Cardiac muscle cell (in vitro differentiated cells and primary cell): ENCODE results near the gene PBX1. TPM values are rescaled to one million over a fixed set of nuclear protein-coding genes. Genes with fewer than 3 reads are reported as not detected.
A peak's percentile ranks its signal among the peaks of the same experiment; 100 is the strongest.

Experiments
- DNase-seq, 2 donors: peaks; one replicate each; pipeline versions ENCODE4 v3.0.0 to v3.0.0-alpha.2; 2010 to 2017; ENCODE audit warnings: low read depth in 1 of 2, low spot score in 1 of 2
- H3K27ac ChIP-seq: fragments of 200-600 bp; sonication (generic); 2 replicates; pipeline ENCODE4 v1.5.1; 2016
- H3K27me3 ChIP-seq: fragments of 200-600 bp; sonication (generic); 2 replicates; pipeline ENCODE4 v1.6.0; 2016; ENCODE audit warnings: control low read depth
- H3K36me3 ChIP-seq: fragments of 200-600 bp; sonication (generic); 2 replicates; pipeline ENCODE4 v1.5.1; 2016; ENCODE audit warnings: control low read depth
- H3K4me1 ChIP-seq: fragments of 200-600 bp; sonication (generic); 2 replicates; pipeline ENCODE4 v1.8.1; 2017; ENCODE audit warnings: low read depth, mild to moderate bottlenecking, mixed run types
- H3K4me3 ChIP-seq: fragments of 200-600 bp; sonication (generic); 2 replicates; pipeline ENCODE4 v1.5.1; 2016; ENCODE audit warnings: mild to moderate bottlenecking
- H3K9me3 ChIP-seq: fragments of 200-600 bp; sonication (generic); 2 replicates; pipeline ENCODE4 v1.5.1; 2017; ENCODE audit warnings: low read depth, mild to moderate bottlenecking, control low read depth
- CTCF ChIP-seq: IDR thresholded peaks from 2 replicates; pipeline ENCODE4 v1.5.1; 2012; ENCODE audit warnings: low read depth, mild to moderate bottlenecking, low read length
- polyA plus RNA-seq: library from polyadenylated mRNA; unstranded; fragments of >200 nt; fragmentation: Nextera tagmentation; extraction: Ambion mirVana; gene quantifications from 2 replicates; pipeline ENCODE4 v1.2.1, GENCODE V29; 2016
- total RNA-seq: library from RNA; depleted of rRNA; stranded (reverse); fragments of >200 nt; gene quantifications from 2 replicates; pipeline ENCODE4 v1.2.3, GENCODE V29; 2016

PBX1 gene
- total and polyA plus RNA-seq, 2 experiments from 2014 or later = 43.5 to 182 TPM

DNA sequence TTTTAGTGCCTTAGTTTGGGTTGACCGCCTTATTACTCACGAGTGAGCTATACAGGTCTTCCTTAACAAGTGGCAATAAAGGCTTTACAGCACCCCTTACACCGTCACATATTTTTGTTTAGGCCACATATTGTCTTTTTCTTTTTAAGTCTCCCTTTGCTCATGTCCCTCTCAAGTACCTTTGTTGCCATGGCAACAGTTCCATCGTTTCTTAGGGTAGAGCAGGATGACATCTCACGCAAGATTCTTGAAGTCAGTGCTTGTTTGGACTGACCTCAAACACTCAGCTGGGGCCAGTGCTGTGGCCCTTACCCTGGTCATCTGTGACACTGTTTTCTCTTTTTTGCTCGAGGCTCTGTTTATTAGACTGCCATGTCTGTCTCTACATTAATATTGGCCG lies 69.8 kb downstream of the PBX1 start:
- Histone ChIP-seq H3K9me3 (no peaks in the 10 kb centered on the region), H3K4me1 (peaks cover 18% of the 10 kb centered on the region), H3K27me3 (no peaks in the 10 kb centered on the region), H3K4me3 (no peak overlapping the region), H3K27ac (no peak overlapping the region), H3K36me3 (peaks cover 22% of the 10 kb centered on the region)
- DNase-seq = no peak
- TF ChIP-seq CTCF = no peak

- Histone ChIP-seq H3K4me3 (no peak overlapping the region), H3K4me1 (peaks cover 19% of the 10 kb centered on the region), H3K27ac (no peak overlapping the region), H3K27me3 (no peaks in the 10 kb centered on the region), H3K9me3 (no peaks in the 10 kb centered on the region), H3K36me3 (peaks cover 22% of the 10 kb centered on the region)
- peak in 1 of 2 donors; percentile 57 for DNase-seq
- TF ChIP-seq CTCF = no peak
Observed at GRCh38 chr1:164629971-164630370, 71.0 kb downstream of the PBX1 start.

DNA sequence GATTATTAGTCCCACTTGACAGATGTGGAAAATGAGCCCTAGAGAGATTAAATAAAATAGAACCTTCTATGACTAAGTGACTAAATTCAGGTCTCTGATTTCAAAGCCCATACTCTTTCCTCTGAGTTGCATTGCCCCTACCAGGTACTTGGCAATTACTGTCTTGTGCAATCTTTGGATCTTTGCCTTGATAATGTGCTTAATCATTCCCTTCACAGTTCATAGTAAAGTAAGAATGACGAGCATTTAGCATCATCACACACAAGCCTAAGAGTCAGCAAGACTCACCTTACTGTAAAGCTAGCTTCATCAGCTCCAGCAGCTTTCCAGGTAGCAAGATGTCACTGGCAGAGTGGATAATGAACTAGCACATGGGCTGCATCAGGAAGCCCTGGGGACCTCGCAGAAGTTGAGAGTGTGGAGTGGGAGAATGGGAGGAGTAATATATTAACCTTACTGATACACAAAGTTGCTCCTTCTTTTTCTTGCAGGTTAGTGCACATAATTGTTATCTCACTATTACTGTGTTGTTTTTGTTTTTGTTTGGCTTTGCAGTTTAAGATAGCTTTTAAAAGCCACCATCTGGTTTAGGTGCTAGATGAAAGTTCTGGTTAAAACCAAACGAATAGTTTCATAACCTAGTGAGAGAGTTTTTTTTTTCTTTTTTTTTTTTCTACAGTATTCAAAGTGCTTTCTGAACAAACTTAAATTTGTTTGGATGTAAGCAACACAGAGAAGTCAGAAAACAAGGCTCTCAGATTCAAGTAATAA lies 71.8 kb downstream of the PBX1 start:
- H3K4me1 ChIP-seq = peaks cover 23% of the 10 kb centered on the region

DNA sequence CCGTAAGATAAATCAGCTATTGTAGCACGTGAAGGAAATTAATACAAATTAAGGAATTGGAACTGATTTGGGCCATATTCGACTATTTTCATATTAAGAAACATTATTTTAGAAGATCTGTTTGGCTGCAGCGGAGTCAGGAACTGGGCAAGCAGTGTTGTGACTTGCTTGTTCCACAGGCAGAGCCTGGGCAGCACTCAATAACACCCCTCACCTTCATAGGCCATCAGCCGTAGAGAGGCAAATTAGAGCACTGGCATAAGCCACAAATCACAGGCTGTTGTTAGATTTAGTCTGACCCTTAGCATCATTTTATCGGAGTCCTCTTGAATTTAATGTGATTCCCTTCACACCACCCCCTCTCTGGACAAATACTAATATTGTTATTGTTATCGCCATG lies 72.8 kb downstream of the PBX1 start:
- Histone ChIP-seq H3K4me1 (peaks cover 31% of the 10 kb centered on the region), H3K9me3 (no peaks in the 10 kb centered on the region), H3K36me3 (peaks cover 18% of the 10 kb centered on the region), H3K27me3 (no peaks in the 10 kb centered on the region), H3K27ac (no peak overlapping the region), H3K4me3 (no peak overlapping the region)
- TF ChIP-seq CTCF = no peak
- no peak for DNase-seq

More for the DNA sequence above, 71.8 kb downstream of the PBX1 start:
- Histone ChIP-seq H3K27me3 (no peaks in the 10 kb centered on the region), H3K4me3 (no peak overlapping the region), H3K36me3 (peaks cover 22% of the 10 kb centered on the region), H3K27ac (no peak overlapping the region), H3K9me3 (no peaks in the 10 kb centered on the region)
- DNase-seq = no peak
- TF ChIP-seq CTCF = no peak

DNA sequence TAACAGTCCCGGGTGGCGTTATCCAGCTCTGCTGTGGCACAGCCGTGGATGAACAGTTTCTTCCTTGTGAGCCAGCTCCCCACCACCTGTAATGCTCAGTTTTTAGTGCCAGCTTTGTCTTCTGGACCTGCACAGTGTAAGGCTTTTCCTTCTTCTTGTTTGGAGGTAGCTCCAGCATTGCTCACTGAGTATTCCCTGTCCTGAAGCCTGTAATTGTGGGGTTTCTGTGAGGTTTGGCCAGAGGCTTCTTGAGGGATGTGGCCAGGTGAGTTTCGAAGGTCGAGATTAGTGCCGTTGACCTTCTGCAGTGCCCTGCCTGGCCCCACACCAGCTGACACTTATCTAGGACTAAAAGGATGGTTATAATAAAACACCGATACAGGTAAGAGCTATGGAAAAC lies 75.0 kb downstream of the PBX1 start:
- DNase-seq = no peak
- Histone ChIP-seq H3K9me3 (no peaks in the 10 kb centered on the region), H3K27me3 (no peaks in the 10 kb centered on the region), H3K27ac (no peak overlapping the region), H3K4me3 (no peak overlapping the region), H3K4me1 (peaks cover 48% of the 10 kb centered on the region), H3K36me3 (peaks cover 8% of the 10 kb centered on the region)
- TF ChIP-seq CTCF = no peak
